CD14-positive monocyte (primary cell): ENCODE data around the gene FBXL4. TPM values are rescaled to one million over a fixed set of nuclear protein-coding genes. Genes with fewer than 3 reads are reported as not detected.

Experiments used
- DNase-seq, 3 donors: peaks; one replicate each; pipeline ENCODE4 v3.0.0-alpha.2; 2011 to 2022
- H2AFZ ChIP-seq: 2 replicates; pipeline ENCODE4 v1.6.0; 2012; ENCODE audit warnings: mild to moderate bottlenecking, low read depth, low read length, inconsistent platforms; ENCODE audit not compliant: insufficient read depth, poor library complexity, severe bottlenecking
- H3K27ac ChIP-seq, 2 donors: 1 replicate in 1 of 2; 2 replicates in 1 of 2; pipeline ENCODE4 v1.5.1; 2012 to 2013; ENCODE audit warnings: low read length in 2 of 2, control low read depth in 1 of 2, inconsistent platforms in 1 of 2, low read depth in 1 of 2, mild to moderate bottlenecking in 1 of 2
- H3K27me3 ChIP-seq, 2 donors: one replicate each; pipeline versions ENCODE4 v1.6.0 to v1.6.1; 2011 to 2013; ENCODE audit warnings: low read length in 2 of 2; ENCODE audit not compliant: control insufficient read depth in 2 of 2, insufficient read depth in 2 of 2
- H3K36me3 ChIP-seq, 2 donors: replicated peaks in 1 of 2; 1 replicate in 1 of 2; 2 replicates in 1 of 2; pipeline versions ENCODE4 v1.5.1 to v1.6.1; 2012 to 2013; ENCODE audit warnings: low read length in 2 of 2, control low read depth in 1 of 2, inconsistent platforms in 1 of 2, mild to moderate bottlenecking in 1 of 2; ENCODE audit not compliant: insufficient read depth in 2 of 2, control insufficient read depth in 1 of 2
- H3K4me1 ChIP-seq, 2 donors: 1 replicate in 1 of 2; 2 replicates in 1 of 2; pipeline versions ENCODE4 v1.5.1 to v1.6.1; 2012 to 2013; ENCODE audit warnings: low read length in 2 of 2, control low read depth in 1 of 2, inconsistent platforms in 1 of 2, mild to moderate bottlenecking in 1 of 2, moderate library complexity in 1 of 2; ENCODE audit not compliant: insufficient read depth in 2 of 2, control insufficient read depth in 1 of 2
- H3K4me2 ChIP-seq: replicated peaks from 2 replicates; pipeline ENCODE3; 2012; ENCODE audit warnings: low read length, moderate library complexity, mild to moderate bottlenecking; ENCODE audit not compliant: poor library complexity, severe bottlenecking; ENCODE audit errors: extremely low read depth
- H3K4me3 ChIP-seq, 3 experiments: fragments of 200-600 bp in 1 of 3; sonication (generic) in 1 of 3; replicated peaks in 1 of 3; 1 replicate in 2 of 3; 2 replicates in 1 of 3; pipeline ENCODE4 v1.5.1; 2011 to 2013; ENCODE audit warnings: low read length in 3 of 3, mild to moderate bottlenecking in 3 of 3, control low read depth in 2 of 3, low read depth in 2 of 3, inconsistent platforms in 1 of 3, moderate library complexity in 1 of 3
- H3K79me2 ChIP-seq: 2 replicates; pipeline ENCODE4 v1.6.0; 2012; ENCODE audit warnings: mild to moderate bottlenecking, control low read depth, inconsistent platforms, low read length, moderate library complexity; ENCODE audit not compliant: insufficient read depth
- H3K9ac ChIP-seq: 2 replicates; pipeline ENCODE4 v1.6.0; 2017; ENCODE audit warnings: low read length, mild to moderate bottlenecking; ENCODE audit not compliant: insufficient read depth, poor library complexity, severe bottlenecking
- H3K9me3 ChIP-seq, 2 donors: replicated peaks in 1 of 2; 1 replicate in 1 of 2; 2 replicates in 1 of 2; pipeline versions ENCODE4 v1.5.1 to v1.6.1; 2012 to 2013; ENCODE audit warnings: low read length in 2 of 2, control low read depth in 1 of 2; ENCODE audit not compliant: control insufficient read depth in 1 of 2, insufficient read depth in 1 of 2
- H4K20me1 ChIP-seq: 2 replicates; pipeline ENCODE4 v1.6.0; 2012; ENCODE audit warnings: mild to moderate bottlenecking, low read length, control low read depth, moderate library complexity; ENCODE audit not compliant: insufficient read depth
- H3K27ac Mint-ChIP-seq, 7 donors: one replicate each; pipeline ENCODE4 v1.8.0; 2020; ENCODE audit warnings: mild to moderate bottlenecking in 7 of 7, mixed read lengths in 7 of 7, moderate library complexity in 6 of 7, inconsistent platforms in 2 of 7
- H3K27me3 Mint-ChIP-seq, 3 donors: one replicate each; pipeline ENCODE4 v1.8.0; 2021 to 2022; ENCODE audit warnings: low read depth in 3 of 3, mild to moderate bottlenecking in 3 of 3, mixed read lengths in 3 of 3, moderate library complexity in 3 of 3, inconsistent platforms in 1 of 3
- H3K36me3 Mint-ChIP-seq, 2 donors: one replicate each; pipeline ENCODE4 v1.8.0; 2020; ENCODE audit warnings: mixed read lengths in 2 of 2, inconsistent platforms in 1 of 2, mild to moderate bottlenecking in 1 of 2
- H3K4me1 Mint-ChIP-seq: one replicate; pipeline ENCODE4 v1.8.0; 2020; ENCODE audit warnings: mild to moderate bottlenecking, mixed read lengths
- H3K4me3 Mint-ChIP-seq, 2 donors: one replicate each; pipeline ENCODE4 v1.8.0; 2020; ENCODE audit warnings: mild to moderate bottlenecking in 2 of 2, mixed read lengths in 2 of 2, moderate library complexity in 1 of 2
- H3K9me3 Mint-ChIP-seq, 7 donors: one replicate each; pipeline ENCODE4 v1.8.0; 2020 to 2022; ENCODE audit warnings: mixed read lengths in 7 of 7, mild to moderate bottlenecking in 6 of 7, moderate library complexity in 6 of 7, inconsistent platforms in 2 of 7
- CTCF ChIP-seq: fragments of 200-600 bp; IDR thresholded peaks from one replicate; pipeline ENCODE4 v1.8.0; 2022; ENCODE audit warnings: antibody characterized with exemption, mild to moderate bottlenecking
- WGBS: methylation state at CpG from one replicate; pipeline ENCODE4 v1.1.5; 2013; ENCODE audit warnings: missing lambda C conversion rate; ENCODE audit not compliant: insufficient coverage; 5-methylcytosine and 5-hydroxymethylcytosine counted together
- intact Hi-C, 2 donors: fragments of 100-400 bp; cut with micrococcal nuclease; formaldehyde crosslinking; loops; one replicate each; pipeline versions ENCODE4 v1.15.0 to v1.15.1; 2023
- polyA plus RNA-seq, 3 donors: library from polyadenylated mRNA; depleted of rRNA in 1 of 3; unstranded in 2 of 3; stranded (reverse) in 1 of 3; fragments of 300-500 nt in 2 of 3; fragments of >200 nt in 1 of 3; fragmentation: Illumina TruSeq in 2 of 3; gene quantifications; 1 replicate in 2 of 3; 2 replicates in 1 of 3; pipeline ENCODE4 v1.2.3, GENCODE V29; 2012 to 2021

Gene FBXL4
- polyA plus RNA-seq, 3 donors: 5.7 to 10.9 (median 8.6) TPM

GRCh38 chr6:98875375-98875774 lies 72.4 kb downstream of the FBXL4 start:
- peaks cover 28 to 33% of the 10 kb centered on the region in 2 donors for H3K36me3 Mint-ChIP-seq
- H3K27ac ChIP-seq: no peak overlapping the region
- TF ChIP-seq CTCF: no peak
- no peaks in the 10 kb centered on the region for H3K27me3 Mint-ChIP-seq
- 80% methylated on average over 1 of the region's 2 CpGs for WGBS
- no peak for DNase-seq
- H3K4me1 ChIP-seq: no peaks in the 10 kb centered on the region
- H4K20me1 ChIP-seq: no peaks in the 10 kb centered on the region
- H3K9me3 Mint-ChIP-seq: no peaks in the 10 kb centered on the region
- no peak overlapping the region for H3K9ac ChIP-seq
- intact Hi-C loops: no loop called here
- no peak overlapping the region for H3K4me3 ChIP-seq
- H3K9me3 ChIP-seq: no peaks in the 10 kb centered on the region
- H3K4me1 Mint-ChIP-seq: no peaks in the 10 kb centered on the region
- no peak overlapping the region for H3K4me2 ChIP-seq
- no peak overlapping the region for H3K4me3 Mint-ChIP-seq
- no peak overlapping the region for H3K27ac Mint-ChIP-seq
- H2AFZ ChIP-seq: no peak overlapping the region
- H3K79me2 ChIP-seq: no peaks in the 10 kb centered on the region
- H3K36me3 ChIP-seq: peaks cover 5 to 40% of the 10 kb centered on the region in 2 donors
- no peaks in the 10 kb centered on the region for H3K27me3 ChIP-seq

GRCh38 chr6:98871821-98872220 lies 75.9 kb downstream of the FBXL4 start:
- DNase-seq: no peak
- Histone ChIP-seq H3K4me2 (no peak overlapping the region), H3K79me2 (no peaks in the 10 kb centered on the region), H3K36me3 (peaks cover 5 to 26% of the 10 kb centered on the region in 2 donors), H4K20me1 (no peaks in the 10 kb centered on the region), H3K9me3 (no peaks in the 10 kb centered on the region), H3K27me3 (no peaks in the 10 kb centered on the region), H3K27ac (no peak overlapping the region), H2AFZ (no peak overlapping the region), H3K4me3 (no peak overlapping the region), H3K4me1 (no peaks in the 10 kb centered on the region), H3K9ac (no peak overlapping the region)
- Mint-ChIP-seq H3K27ac (no peak overlapping the region), H3K4me3 (no peak overlapping the region), H3K4me1 (no peaks in the 10 kb centered on the region), H3K36me3 (peaks cover 21 to 27% of the 10 kb centered on the region in 2 donors), H3K27me3 (no peaks in the 10 kb centered on the region), H3K9me3 (peaks cover 0 to 1% (median 0%) of the 10 kb centered on the region in 7 donors)
- WGBS: no CpG with 5 or more reads among the region's 3 CpGs
- intact Hi-C loops: no loop called here
- TF ChIP-seq CTCF: no peak
